PFSK-1 (cell line): Measurements from ENCODE around the gene TIGD1.

Source experiments
- FOXP2 ChIP-seq: optimal IDR thresholded peaks from 2 replicates; pipeline ENCODE3; 2011; ENCODE audit warnings: borderline replicate concordance, control low read depth, inconsistent platforms; ENCODE audit not compliant: insufficient read depth; ENCODE audit errors: extremely low read length, extremely low read depth
- POLR2AphosphoS5 ChIP-seq: IDR thresholded peaks from 2 replicates; pipeline ENCODE4 v1.6.1; 2012; ENCODE audit warnings: low read depth, mild to moderate bottlenecking, control low read depth, low read length, moderate library complexity
- SIN3A ChIP-seq: IDR thresholded peaks from 2 replicates; pipeline ENCODE4 v1.6.1; 2012; ENCODE audit warnings: mild to moderate bottlenecking, low read length, moderate library complexity, borderline replicate concordance; ENCODE audit not compliant: insufficient read depth
- TAF1 ChIP-seq: IDR thresholded peaks from 2 replicates; pipeline ENCODE4 v1.6.1; 2012; ENCODE audit warnings: low read length, control low read depth, borderline replicate concordance; ENCODE audit not compliant: insufficient read depth
- TF ChIP-seq, protein P1 (sequence below), 2 experiments: IDR thresholded peaks; 2 replicates each; pipeline versions ENCODE4 v1.6.1 to v1.8.0; 2011 to 2012; ENCODE audit warnings: low read depth in 2 of 2, low read length in 2 of 2, control low read depth in 1 of 2, inconsistent platforms in 1 of 2, mild to moderate bottlenecking in 1 of 2, moderate library complexity in 1 of 2; ENCODE audit not compliant: insufficient read depth in 1 of 2

The TIGD1 gene

DNA sequence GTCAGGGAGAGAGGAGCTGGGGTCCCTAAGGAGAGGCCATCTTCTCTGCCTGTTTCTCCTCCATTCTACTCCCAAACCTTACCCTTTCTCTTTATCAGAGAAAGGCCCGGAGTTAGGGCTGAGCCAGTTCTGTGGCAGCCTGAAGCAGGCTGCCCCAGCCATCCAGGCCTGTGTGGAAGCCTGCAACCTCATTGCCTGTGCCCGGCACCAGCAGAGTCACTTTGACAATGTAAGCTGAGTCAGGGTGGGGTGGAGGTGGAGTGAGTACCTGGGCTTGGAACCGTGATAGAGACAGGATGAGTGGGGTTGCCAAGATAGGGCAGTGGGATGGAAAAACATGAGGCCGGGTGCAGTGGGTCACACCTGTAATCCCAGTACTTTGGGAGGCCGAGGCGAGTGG is 5.7 kb downstream of the TIGD1 start:
- TF ChIP-seq TAF1 (no peak), SIN3A (no peak), POLR2AphosphoS5 (no peak), FOXP2 (no peak)
- TF ChIP-seq, protein P1, sequence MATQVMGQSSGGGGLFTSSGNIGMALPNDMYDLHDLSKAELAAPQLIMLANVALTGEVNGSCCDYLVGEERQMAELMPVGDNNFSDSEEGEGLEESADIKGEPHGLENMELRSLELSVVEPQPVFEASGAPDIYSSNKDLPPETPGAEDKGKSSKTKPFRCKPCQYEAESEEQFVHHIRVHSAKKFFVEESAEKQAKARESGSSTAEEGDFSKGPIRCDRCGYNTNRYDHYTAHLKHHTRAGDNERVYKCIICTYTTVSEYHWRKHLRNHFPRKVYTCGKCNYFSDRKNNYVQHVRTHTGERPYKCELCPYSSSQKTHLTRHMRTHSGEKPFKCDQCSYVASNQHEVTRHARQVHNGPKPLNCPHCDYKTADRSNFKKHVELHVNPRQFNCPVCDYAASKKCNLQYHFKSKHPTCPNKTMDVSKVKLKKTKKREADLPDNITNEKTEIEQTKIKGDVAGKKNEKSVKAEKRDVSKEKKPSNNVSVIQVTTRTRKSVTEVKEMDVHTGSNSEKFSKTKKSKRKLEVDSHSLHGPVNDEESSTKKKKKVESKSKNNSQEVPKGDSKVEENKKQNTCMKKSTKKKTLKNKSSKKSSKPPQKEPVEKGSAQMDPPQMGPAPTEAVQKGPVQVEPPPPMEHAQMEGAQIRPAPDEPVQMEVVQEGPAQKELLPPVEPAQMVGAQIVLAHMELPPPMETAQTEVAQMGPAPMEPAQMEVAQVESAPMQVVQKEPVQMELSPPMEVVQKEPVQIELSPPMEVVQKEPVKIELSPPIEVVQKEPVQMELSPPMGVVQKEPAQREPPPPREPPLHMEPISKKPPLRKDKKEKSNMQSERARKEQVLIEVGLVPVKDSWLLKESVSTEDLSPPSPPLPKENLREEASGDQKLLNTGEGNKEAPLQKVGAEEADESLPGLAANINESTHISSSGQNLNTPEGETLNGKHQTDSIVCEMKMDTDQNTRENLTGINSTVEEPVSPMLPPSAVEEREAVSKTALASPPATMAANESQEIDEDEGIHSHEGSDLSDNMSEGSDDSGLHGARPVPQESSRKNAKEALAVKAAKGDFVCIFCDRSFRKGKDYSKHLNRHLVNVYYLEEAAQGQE (IDR thresholded peaks at IDR 0.05; ENCODE audit: insufficient read depth in 1 of 2, low read depth in 2 of 2, low read length in 2 of 2): no peak

DNA sequence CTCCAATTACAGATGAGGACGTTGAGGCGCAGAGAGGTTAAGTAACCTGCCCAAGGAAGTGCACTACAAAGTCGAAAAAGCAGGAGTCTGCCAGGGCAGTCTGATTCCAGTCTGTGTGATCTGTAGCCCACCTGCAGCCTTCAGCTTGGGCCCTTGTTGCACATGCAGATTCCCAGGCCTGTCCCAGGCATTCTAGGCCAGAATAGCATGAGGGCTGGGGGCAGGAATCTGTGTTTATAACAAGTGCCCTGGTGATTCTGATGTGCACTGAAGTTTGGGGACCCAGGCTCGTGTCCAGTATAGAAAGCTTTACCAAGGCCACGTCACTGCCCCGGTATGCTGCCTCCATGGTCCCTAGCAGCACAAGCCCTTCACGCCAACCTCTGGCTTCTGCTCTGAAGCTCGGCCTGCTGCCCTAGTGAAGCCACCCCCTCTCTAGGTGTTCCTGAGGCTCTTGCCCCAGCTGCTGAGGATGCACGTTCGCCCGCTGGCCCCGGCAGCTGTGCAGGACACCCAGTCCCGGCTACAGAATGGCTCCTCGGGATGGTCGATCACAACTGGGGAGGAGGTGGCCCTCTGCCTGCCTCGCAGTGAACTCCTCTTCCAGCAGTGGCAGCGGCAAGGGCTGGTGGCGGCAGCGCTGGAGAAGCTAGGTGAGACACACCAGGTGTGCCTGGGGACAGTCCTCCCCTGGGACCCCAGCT is 6.3 kb downstream of the TIGD1 start:
- TF ChIP-seq FOXP2: no peak
- no peak for TF ChIP-seq TAF1
- TF ChIP-seq, protein P1 (IDR thresholded peaks at IDR 0.05; ENCODE audit: insufficient read depth in 1 of 2, low read depth in 2 of 2, low read length in 2 of 2): no peak
- TF ChIP-seq SIN3A: no peak
- no peak for TF ChIP-seq POLR2AphosphoS5

- no peak for TF ChIP-seq POLR2AphosphoS5
- TF ChIP-seq, protein P1 (IDR thresholded peaks at IDR 0.05; ENCODE audit: insufficient read depth in 1 of 2, low read depth in 2 of 2, low read length in 2 of 2): no peak
- TF ChIP-seq SIN3A: no peak
- TF ChIP-seq FOXP2: no peak
- no peak for TF ChIP-seq TAF1
Observed at GRCh38 chr2:232543491-232543890, 6.9 kb downstream of the TIGD1 start.

DNA sequence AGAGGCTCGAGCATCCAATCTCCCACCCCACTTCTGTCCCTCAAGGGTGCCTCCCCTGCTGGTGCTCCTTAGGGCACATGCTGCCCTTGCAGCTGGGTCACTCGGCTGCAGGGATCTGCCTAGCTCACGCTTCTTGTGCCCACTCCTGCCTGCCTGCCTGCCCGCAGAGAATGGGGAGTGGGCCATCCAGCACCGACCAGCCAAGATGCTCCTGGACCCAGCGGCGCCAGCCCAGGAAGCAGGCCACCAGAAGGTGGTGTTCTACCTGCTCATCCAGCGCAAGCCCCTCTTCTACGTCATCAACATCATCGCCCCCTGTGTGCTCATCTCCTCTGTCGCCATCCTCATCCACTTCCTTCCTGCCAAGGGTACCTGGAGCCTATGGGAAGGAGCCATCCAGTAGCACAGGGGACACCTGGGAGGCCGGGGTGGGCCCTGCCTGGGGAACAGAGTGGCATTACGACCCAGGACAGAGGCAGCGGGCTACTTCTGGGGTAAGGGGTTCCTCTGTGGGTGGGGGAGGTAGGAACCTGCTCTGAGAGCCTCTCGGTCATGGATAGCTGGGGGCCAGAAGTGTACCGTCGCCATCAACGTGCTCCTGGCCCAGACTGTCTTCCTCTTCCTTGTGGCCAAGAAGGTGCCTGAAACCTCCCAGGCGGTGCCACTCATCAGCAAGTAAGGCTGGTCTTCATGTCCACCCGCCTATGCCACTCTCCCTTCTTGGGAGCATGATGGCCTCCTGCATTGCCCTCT is 7.5 kb downstream of the TIGD1 start:
- no peak for TF ChIP-seq POLR2AphosphoS5
- no peak for TF ChIP-seq FOXP2
- no peak for TF ChIP-seq TAF1

DNA sequence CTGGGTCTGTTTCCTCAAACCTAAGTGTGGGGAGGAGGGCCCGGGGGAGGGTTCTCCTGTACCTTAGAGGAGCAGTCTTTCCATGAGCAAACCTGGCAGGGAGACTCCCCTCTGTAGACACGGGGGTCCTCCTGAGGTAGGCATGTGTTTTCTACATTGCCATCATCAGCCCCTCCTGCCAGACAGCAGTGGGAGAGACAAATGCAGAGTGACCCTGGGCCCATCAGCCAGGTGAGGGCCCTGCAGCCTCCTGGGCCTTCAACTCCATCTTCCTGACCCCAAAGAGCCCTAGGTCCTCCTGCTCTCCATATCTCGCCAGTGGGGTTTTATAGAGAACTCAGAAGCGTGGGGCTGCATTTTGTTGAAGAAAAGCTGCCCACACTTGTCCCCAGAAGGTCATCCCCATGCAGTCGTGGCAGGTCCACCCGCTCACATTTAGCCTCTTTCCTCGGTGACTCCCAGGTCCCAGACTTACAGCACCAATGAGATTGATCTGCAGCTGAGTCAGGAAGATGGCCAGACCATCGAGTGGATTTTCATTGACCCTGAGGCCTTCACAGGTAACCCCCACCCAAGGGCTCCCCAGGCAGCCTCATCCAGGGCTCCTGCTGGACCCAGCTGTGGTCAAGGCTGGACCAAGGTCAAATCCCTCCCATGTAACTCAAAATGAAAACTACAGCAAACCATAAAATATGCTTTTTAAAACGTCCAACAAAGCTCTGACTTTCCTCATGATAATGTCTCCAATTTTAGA is 8.2 kb downstream of the TIGD1 start:
- TF ChIP-seq SIN3A: no peak
